Right lobe of liver (tissue), 4 donors: ENCODE measurements around the gene LLGL2.

ENCODE experiments used
- CTCF ChIP-seq, 4 donors: fragments of 200-600 bp in 3 of 4; fragments of 450-650 bp in 1 of 4; IDR thresholded peaks; one replicate each; pipeline versions ENCODE4 v1.5.1 to v1.8.0; 2016 to 2022; ENCODE audit warnings: antibody characterized with exemption in 4 of 4, mild to moderate bottlenecking in 2 of 4
- POLR2A ChIP-seq: fragments of 450-650 bp; IDR thresholded peaks from one replicate; pipeline ENCODE4 v1.6.1; 2017; ENCODE audit warnings: antibody characterized with exemption, mild to moderate bottlenecking
- donor health status: DM: no; HTN: no; CAD: no.
- donor health status: DM: no; HTN: no; CAD: no.
- donor health status: DM: no; HTN: yes; CAD: no.

- TF ChIP-seq CTCF (IDR thresholded peaks at IDR 0.05) (no peak), POLR2A (no peak)
Measured at GRCh38 chr17:75536366-75536765, 10.9 kb downstream of the LLGL2 start.
